ENCODE measurements around the gene MFAP1.

DNA sequence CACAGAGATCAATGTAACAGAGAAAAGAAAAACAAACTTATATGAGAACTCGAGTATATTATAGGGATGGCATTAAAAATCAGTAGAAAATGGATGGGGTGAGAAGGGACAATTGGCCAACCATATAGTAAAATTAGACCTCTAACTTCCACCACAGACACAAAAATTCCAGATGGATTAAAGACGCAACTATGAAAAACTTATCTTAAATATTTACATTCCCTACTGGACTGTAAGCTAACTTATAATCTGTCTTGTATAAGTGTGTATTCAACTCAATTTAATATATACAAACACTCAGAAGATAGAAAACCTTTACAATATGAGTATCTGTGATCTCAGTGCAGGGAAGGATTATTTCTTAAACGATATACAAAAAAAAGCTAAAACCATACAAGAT, 3.0 kb downstream of the MFAP1 start:
- TF ChIP-seq, protein P1, sequence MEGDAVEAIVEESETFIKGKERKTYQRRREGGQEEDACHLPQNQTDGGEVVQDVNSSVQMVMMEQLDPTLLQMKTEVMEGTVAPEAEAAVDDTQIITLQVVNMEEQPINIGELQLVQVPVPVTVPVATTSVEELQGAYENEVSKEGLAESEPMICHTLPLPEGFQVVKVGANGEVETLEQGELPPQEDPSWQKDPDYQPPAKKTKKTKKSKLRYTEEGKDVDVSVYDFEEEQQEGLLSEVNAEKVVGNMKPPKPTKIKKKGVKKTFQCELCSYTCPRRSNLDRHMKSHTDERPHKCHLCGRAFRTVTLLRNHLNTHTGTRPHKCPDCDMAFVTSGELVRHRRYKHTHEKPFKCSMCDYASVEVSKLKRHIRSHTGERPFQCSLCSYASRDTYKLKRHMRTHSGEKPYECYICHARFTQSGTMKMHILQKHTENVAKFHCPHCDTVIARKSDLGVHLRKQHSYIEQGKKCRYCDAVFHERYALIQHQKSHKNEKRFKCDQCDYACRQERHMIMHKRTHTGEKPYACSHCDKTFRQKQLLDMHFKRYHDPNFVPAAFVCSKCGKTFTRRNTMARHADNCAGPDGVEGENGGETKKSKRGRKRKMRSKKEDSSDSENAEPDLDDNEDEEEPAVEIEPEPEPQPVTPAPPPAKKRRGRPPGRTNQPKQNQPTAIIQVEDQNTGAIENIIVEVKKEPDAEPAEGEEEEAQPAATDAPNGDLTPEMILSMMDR (IDR thresholded peaks at IDR 0.05 in 8 of 11, conservative IDR thresholded peaks at IDR 0.05 in 3 of 11) = no peak
- TF ChIP-seq POLR2A (IDR thresholded peaks at IDR 0.05) (no peak), POLR2AphosphoS5 (IDR thresholded peaks at IDR 0.05) (no peak)

Data from spleen (tissue), 7 donors.